ENCODE data around the gene AKIP1. TPM values are rescaled to one million over a fixed set of nuclear protein-coding genes. Genes with fewer than 3 reads are reported as not detected.

The AKIP1 gene
- total RNA-seq, 4 donors from 2014 or later: 2.6 to 32.7 (median 14.6) TPM

GRCh38 chr11:8967184-8967583 is 56.2 kb downstream of the AKIP1 start:
- Histone ChIP-seq H3K9me3 (no peaks in the 10 kb centered on the region), H3K4me1 (peaks cover 0 to 6% of the 10 kb centered on the region in 2 donors), H3K27ac (no peak overlapping the region), H3K36me3 (no peaks in the 10 kb centered on the region), H3K27me3 (no peaks in the 10 kb centered on the region), H3K4me3 (no peak overlapping the region)
- DNase-seq: no peak
- TF ChIP-seq POLR2A (IDR thresholded peaks at IDR 0.05): no peak
- TF ChIP-seq CTCF (IDR thresholded peaks at IDR 0.05): no peak
- intact Hi-C loops (cut with DNase I; ENCODE audit: low total_unique reads): no loop called here

Small RNA genes within 50 kb of the gene (small RNA-seq; reads per million reads assigned to genes)
- gene RF00019: not detected

Other genes starting within 250 kb of the AKIP1 start
- gene TRIM66, start 228.5 kb upstream of the AKIP1 start, total RNA-seq: 10 to 100 TPM in 2 of 4 donors, 1 to 10 TPM in 2; 7.4 to 18.2 (median 10.5) TPM
- 1,000 to 10,000 TPM in 2 of 4 donors, 100 to 1,000 TPM in 2; 505 to 3,151 (median 1,895) TPM for gene RPL27A, start 228.4 kb upstream of the AKIP1 start, total RNA-seq
- 1 to 10 TPM in 1 of 4 donors, not detected in 3; 1.5 TPM for gene C11orf16, start 21.8 kb downstream of the AKIP1 start, total RNA-seq
- not detected for gene ASCL3, start 31.8 kb downstream of the AKIP1 start, total RNA-seq
- 10 to 100 TPM; 11.0 to 39.1 (median 28.1) TPM for gene TMEM9B, start 53.3 kb downstream of the AKIP1 start, total RNA-seq
- 1 to 10 TPM in 3 of 4 donors, under 1 TPM in 1; 0.29 to 6.8 (median 3.8) TPM for gene NRIP3, start 92.8 kb downstream of the AKIP1 start, total RNA-seq
- gene SCUBE2, start 180.4 kb downstream of the AKIP1 start, total RNA-seq: 10 to 100 TPM in 1 of 4 donors, 1 to 10 TPM in 2, under 1 TPM in 1; 0.88 to 66.8 (median 5.9) TPM